Stimulated activated CD8-positive, alpha-beta memory T cell treated with anti-CD3 and anti-CD28 coated beads, Interleukin-12 subunit alpha, Interleukin-12 subunit beta, amount 100 ng/mL, for 24 hours (primary cell): ENCODE results near the gene TSEN54.

Experiments used
- DNase-seq: peaks from one replicate; pipeline ENCODE4 v3.0.0-alpha.2; 2020; ENCODE audit errors: extremely low read depth

TSEN54 gene

GRCh38 chr17:75544250-75544649, 27.9 kb downstream of the TSEN54 start:
- DNase-seq: no peak

GRCh38 chr17:75546181-75546580, 29.9 kb downstream of the TSEN54 start:
- no peak for DNase-seq

GRCh38 chr17:75547091-75547490, 30.8 kb downstream of the TSEN54 start:
- DNase-seq: no peak

GRCh38 chr17:75548813-75549212, 32.5 kb downstream of the TSEN54 start:
- no peak for DNase-seq

GRCh38 chr17:75549246-75550138, 33.2 kb downstream of the TSEN54 start:
- no peak for DNase-seq

- DNase-seq: no peak
Measured at GRCh38 chr17:75550139-75550465, 33.8 kb downstream of the TSEN54 start.

- DNase-seq: no peak
Measured at GRCh38 chr17:75551266-75551665, 34.9 kb downstream of the TSEN54 start.

- no peak for DNase-seq
Measured at GRCh38 chr17:75552425-75553294, 36.3 kb downstream of the TSEN54 start.

- DNase-seq: no peak
Measured at GRCh38 chr17:75553295-75554110, 37.2 kb downstream of the TSEN54 start.

GRCh38 chr17:75555679-75556153, 39.4 kb downstream of the TSEN54 start:
- DNase-seq: no peak

GRCh38 chr17:75557075-75557851, 40.9 kb downstream of the TSEN54 start:
- no peak for DNase-seq

GRCh38 chr17:75557852-75558665, 41.7 kb downstream of the TSEN54 start:
- DNase-seq: no peak

GRCh38 chr17:75558666-75559530, 42.6 kb downstream of the TSEN54 start:
- no peak for DNase-seq

GRCh38 chr17:75559958-75560533, 43.7 kb downstream of the TSEN54 start:
- DNase-seq: no peak

- no peak for DNase-seq
Measured at GRCh38 chr17:75561927-75562603, 45.7 kb downstream of the TSEN54 start.

GRCh38 chr17:75563063-75563758, 46.9 kb downstream of the TSEN54 start:
- DNase-seq: no peak

- DNase-seq: no peak
Measured at GRCh38 chr17:75564195-75564594, 47.9 kb downstream of the TSEN54 start.

- no peak for DNase-seq
Measured at GRCh38 chr17:75565066-75565465, 48.7 kb downstream of the TSEN54 start.
